Activated naive CD4-positive, alpha-beta T cell treated with anti-CD3 and anti-CD28 coated beads, Interleukin-2, amount 10 ng/mL, durations not matched to agents 7 days and 5 days (primary cell): Measurements from ENCODE around the gene ALPL.

ENCODE experiments used
- CTCF ChIA-PET: fragments of 350-600 bp; sonication (Branson Sonifier 250); formaldehyde crosslinking; loops from one replicate; lab custom pipeline; 2021; ENCODE audit warnings: antibody characterized with exemption; lab: Charles Lee
- DNase-seq: peaks from one replicate; pipeline ENCODE4 v3.0.0-alpha.2; 2020
- H3K27ac Mint-ChIP-seq: one replicate; pipeline ENCODE4 v1.8.0; 2021; ENCODE audit warnings: mild to moderate bottlenecking, moderate library complexity, mixed read lengths
- H3K27me3 Mint-ChIP-seq: one replicate; pipeline ENCODE4 v1.8.0; 2021; ENCODE audit warnings: mild to moderate bottlenecking, mixed read lengths
- H3K36me3 Mint-ChIP-seq: one replicate; pipeline ENCODE4 v1.8.0; 2021; ENCODE audit warnings: mixed read lengths
- H3K4me1 Mint-ChIP-seq: one replicate; pipeline ENCODE4 v1.8.0; 2021; ENCODE audit warnings: mixed read lengths
- H3K4me3 Mint-ChIP-seq: one replicate; pipeline ENCODE4 v1.8.0; 2021; ENCODE audit warnings: mild to moderate bottlenecking, moderate library complexity, mixed read lengths
- H3K9me3 Mint-ChIP-seq: one replicate; pipeline ENCODE4 v1.8.0; 2021; ENCODE audit warnings: mixed read lengths

ALPL gene

GRCh38 chr1:21495225-21495820 is 13.9 kb upstream of the ALPL start:
- H3K4me3 Mint-ChIP-seq, result no peak overlapping the region
- no peak overlapping the region for H3K27ac Mint-ChIP-seq
- H3K36me3 Mint-ChIP-seq, result no peaks in the 10 kb centered on the region
- no peaks in the 10 kb centered on the region for H3K4me1 Mint-ChIP-seq
- H3K27me3 Mint-ChIP-seq, result peaks cover 71% of the 10 kb centered on the region
- CTCF ChIA-PET, result interaction anchor here (1.8 kb wide), 1 partner anchor 11 kb away, joined by 5 read pairs; no protein-coding TSS in a partner anchor
- no peak for DNase-seq
- no peaks in the 10 kb centered on the region for H3K9me3 Mint-ChIP-seq

GRCh38 chr1:21496063-21496462 is 13.2 kb upstream of the ALPL start:
- Mint-ChIP-seq H3K4me1 (no peaks in the 10 kb centered on the region), H3K27ac (no peak overlapping the region), H3K4me3 (no peak overlapping the region), H3K9me3 (no peaks in the 10 kb centered on the region), H3K27me3 (peaks cover 69% of the 10 kb centered on the region), H3K36me3 (no peaks in the 10 kb centered on the region)
- DNase-seq, result no peak
- CTCF ChIA-PET, result interaction anchor here (1.8 kb wide), 1 partner anchor 10 kb away, joined by 5 read pairs; no protein-coding TSS in a partner anchor

DNA sequence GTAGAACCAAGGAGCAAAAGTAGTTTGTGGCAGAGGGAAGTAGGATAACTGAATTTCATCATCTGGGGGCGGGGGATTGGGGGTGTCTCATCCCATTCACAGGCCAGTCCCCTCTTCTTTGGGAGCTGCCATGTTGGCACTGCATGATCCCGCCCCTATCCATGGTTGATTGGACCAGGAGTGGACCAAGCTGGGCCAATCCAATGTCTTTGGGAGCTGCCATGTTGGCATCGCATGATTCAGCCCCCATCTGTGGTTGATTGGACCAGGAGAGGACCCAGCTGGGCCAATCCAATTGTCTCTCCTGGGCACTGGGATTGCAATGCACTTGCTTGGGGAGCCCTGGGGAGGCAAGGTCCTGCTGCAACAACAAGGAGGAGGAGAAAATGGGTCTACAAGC is 12.3 kb upstream of the ALPL start:
- no peak overlapping the region for H3K27ac Mint-ChIP-seq
- no peaks in the 10 kb centered on the region for H3K4me1 Mint-ChIP-seq
- H3K4me3 Mint-ChIP-seq, result no peak overlapping the region
- no peaks in the 10 kb centered on the region for H3K36me3 Mint-ChIP-seq
- no peak for DNase-seq
- no peaks in the 10 kb centered on the region for H3K9me3 Mint-ChIP-seq
- CTCF ChIA-PET, result interaction anchor here (1.8 kb wide), 1 partner anchor 9 kb away, joined by 5 read pairs; no protein-coding TSS in a partner anchor
- peaks cover 61% of the 10 kb centered on the region for H3K27me3 Mint-ChIP-seq

DNA sequence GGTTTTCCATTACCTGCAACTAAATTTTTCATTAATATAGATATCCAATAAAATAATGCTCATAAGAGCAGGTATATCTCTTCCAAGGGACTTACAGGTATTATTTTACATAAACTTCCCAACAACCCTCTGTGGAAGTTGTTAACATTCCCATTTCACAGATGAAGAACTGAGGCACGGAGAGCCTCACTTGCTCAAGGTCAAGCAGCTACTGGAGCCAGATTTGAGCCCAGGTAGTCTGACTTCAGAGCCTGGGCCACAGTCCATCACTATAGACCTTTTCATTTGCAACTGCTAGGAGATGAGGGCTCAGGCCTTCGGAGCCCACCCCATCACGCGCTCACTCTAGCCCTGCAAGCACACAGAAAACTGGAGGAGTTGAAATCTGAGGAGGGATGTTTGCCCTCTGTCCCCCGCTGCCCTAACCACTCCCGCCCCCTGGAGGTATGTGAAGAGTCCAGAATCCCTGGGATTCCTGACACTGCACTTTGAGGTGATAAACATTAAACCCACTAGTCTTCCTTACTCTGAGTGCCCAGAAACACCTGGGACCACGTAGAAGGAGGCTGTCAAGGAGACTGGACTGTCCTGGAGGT is 11.7 kb upstream of the ALPL start:
- Mint-ChIP-seq H3K27me3 (peaks cover 55% of the 10 kb centered on the region), H3K4me3 (no peak overlapping the region), H3K36me3 (no peaks in the 10 kb centered on the region), H3K9me3 (no peaks in the 10 kb centered on the region), H3K27ac (no peak overlapping the region), H3K4me1 (no peaks in the 10 kb centered on the region)
- CTCF ChIA-PET, result no interaction called here
- no peak for DNase-seq

- CTCF ChIA-PET, result interaction anchor here (1.3 kb wide), 1 partner anchor 11 kb away, joined by 5 read pairs; no protein-coding TSS in a partner anchor
- Mint-ChIP-seq H3K27me3 (peaks cover 56% of the 10 kb centered on the region), H3K4me1 (no peaks in the 10 kb centered on the region), H3K27ac (no peak overlapping the region), H3K9me3 (no peaks in the 10 kb centered on the region), H3K36me3 (no peaks in the 10 kb centered on the region), H3K4me3 (no peak overlapping the region)
- DNase-seq, result no peak
Observed at GRCh38 chr1:21499283-21499950, 9.8 kb upstream of the ALPL start.

DNA sequence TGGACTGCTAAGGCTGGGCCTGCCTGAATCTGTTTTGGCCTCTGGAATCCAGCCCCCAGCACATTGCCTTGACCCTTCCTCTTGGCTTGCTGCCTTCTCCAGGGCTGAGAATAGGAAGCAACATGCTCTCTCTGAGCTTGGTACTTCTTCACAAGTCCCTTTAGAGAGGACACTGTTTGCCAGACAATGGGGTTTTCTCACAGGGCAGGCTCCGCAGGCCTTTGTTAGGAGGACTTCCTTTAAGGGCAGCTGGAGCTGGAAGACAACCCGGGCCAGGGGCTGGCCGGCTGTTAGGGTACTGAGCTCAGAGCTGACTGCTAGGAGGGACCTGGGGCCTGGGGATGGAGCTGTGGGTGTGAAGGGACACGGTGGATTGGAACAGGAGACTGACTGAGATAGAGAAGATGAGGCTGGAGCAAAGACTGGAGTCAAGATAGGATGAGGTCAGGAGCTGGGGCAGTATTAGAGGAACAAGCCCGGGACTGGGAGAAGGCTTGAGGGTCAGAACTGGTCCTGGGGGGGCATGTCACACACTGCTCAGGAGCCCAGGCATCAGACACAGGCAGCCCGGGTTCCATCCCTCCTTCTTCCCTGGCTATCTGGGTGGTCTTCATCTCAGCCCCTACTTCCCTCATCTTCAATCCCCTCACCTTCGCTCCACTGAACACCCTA is 5.4 kb upstream of the ALPL start:
- Mint-ChIP-seq H3K36me3 (no peaks in the 10 kb centered on the region), H3K9me3 (no peaks in the 10 kb centered on the region), H3K4me1 (peaks cover 2% of the 10 kb centered on the region), H3K27me3 (peaks cover 55% of the 10 kb centered on the region), H3K4me3 (no peak overlapping the region), H3K27ac (no peak overlapping the region)
- no peak for DNase-seq
- CTCF ChIA-PET, result no interaction called here

GRCh38 chr1:21506804-21507203 is 2.4 kb upstream of the ALPL start:
- H3K4me3 Mint-ChIP-seq, result no peak overlapping the region
- no peak for DNase-seq
- H3K4me1 Mint-ChIP-seq, result peaks cover 4% of the 10 kb centered on the region
- H3K36me3 Mint-ChIP-seq, result no peaks in the 10 kb centered on the region
- CTCF ChIA-PET, result interaction anchor here (1.1 to 2.0 kb wide), 3 partner anchors 11 to 29 kb away, joined by 3 to 5 read pairs (median 3); no protein-coding TSS in a partner anchor
- no peak overlapping the region for H3K27ac Mint-ChIP-seq
- no peaks in the 10 kb centered on the region for H3K9me3 Mint-ChIP-seq
- H3K27me3 Mint-ChIP-seq, result peaks cover 70% of the 10 kb centered on the region

DNA sequence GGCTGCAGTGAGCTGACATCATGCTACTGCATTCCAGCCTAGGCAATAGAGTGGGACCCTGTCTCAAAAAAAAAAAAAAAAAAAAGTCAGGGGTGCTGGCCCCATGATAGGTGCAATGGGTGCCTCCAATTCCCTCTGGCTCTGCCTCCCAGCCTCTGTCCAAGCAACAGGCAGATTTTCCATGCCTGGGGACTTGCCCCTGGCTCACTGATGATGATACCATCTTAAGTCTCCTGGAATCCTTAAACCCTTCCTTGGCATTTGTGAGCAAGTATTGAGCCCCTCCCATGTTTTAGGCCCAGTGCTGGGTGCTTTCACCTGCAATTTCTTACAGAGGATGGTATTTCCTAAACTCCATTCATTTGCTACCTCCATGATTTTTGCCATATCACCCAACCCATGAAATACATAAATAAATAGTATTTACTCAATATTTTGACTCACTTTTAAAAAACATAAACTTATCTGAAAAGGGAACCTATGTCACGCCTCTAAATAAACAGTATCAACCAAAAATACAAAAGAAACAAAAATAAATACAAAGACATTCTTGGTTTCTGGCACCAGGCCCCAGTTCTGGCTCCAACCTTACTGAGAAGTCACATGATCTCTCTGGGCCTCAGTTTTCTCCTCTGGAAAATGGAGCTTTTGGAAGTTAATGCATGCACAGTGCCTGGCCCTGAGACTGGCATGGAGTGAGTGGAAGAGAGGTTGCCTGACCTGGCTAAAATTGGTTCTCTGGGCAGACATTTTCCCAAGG is 1.5 kb upstream of the ALPL start:
- CTCF ChIA-PET, result interaction anchor here (0.9 to 1.2 kb wide), 2 partner anchors 16 to 28 kb away, joined by 3 read pairs; no protein-coding TSS in a partner anchor
- no peaks in the 10 kb centered on the region for H3K9me3 Mint-ChIP-seq
- no peak overlapping the region for H3K4me3 Mint-ChIP-seq
- DNase-seq, result no peak
- no peak overlapping the region for H3K27ac Mint-ChIP-seq
- H3K27me3 Mint-ChIP-seq, result peaks cover 78% of the 10 kb centered on the region
- H3K4me1 Mint-ChIP-seq, result peaks cover 4% of the 10 kb centered on the region
- no peaks in the 10 kb centered on the region for H3K36me3 Mint-ChIP-seq

GRCh38 chr1:21508580-21509350 is 458 bp upstream of the ALPL start:
- peak; percentile 70 for DNase-seq
- H3K27me3 Mint-ChIP-seq, result peaks cover 74% of the 10 kb centered on the region
- no peaks in the 10 kb centered on the region for H3K9me3 Mint-ChIP-seq
- CTCF ChIA-PET, result interaction anchor here (0.9 kb wide), 1 partner anchor 17 kb away, joined by 3 read pairs; no protein-coding TSS in a partner anchor
- H3K4me3 Mint-ChIP-seq, result no peak overlapping the region
- peaks cover 4% of the 10 kb centered on the region for H3K4me1 Mint-ChIP-seq
- no peaks in the 10 kb centered on the region for H3K36me3 Mint-ChIP-seq
- no peak overlapping the region for H3K27ac Mint-ChIP-seq

DNA sequence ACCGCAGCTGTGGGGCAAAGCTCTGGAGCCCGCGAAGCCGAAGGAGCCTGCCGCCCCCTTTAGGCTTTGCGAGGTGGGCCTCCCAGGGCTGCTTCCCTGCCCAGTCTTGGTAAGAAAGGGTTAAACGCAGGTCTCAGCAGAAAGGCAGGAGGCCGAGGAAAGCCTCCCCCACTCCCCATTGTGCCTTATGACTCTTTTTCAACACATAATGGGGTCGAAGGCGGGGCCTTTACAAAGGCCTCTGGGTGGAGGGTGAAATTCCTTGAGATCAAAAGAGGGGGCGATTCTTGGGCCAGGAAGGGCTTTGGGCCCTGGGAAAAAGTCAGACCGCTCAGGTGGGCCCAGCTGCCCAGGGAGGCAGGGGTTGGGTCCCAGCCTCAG is 880 bp downstream of the ALPL start:
- no peaks in the 10 kb centered on the region for H3K9me3 Mint-ChIP-seq
- DNase-seq, result no peak
- CTCF ChIA-PET, result interaction anchor here (1.3 to 1.9 kb wide), 2 partner anchors 10 to 25 kb away, joined by 3 to 5 read pairs; no protein-coding TSS in a partner anchor
- no peaks in the 10 kb centered on the region for H3K36me3 Mint-ChIP-seq
- peaks cover 83% of the 10 kb centered on the region for H3K27me3 Mint-ChIP-seq
- peaks cover 4% of the 10 kb centered on the region for H3K4me1 Mint-ChIP-seq
- no peak overlapping the region for H3K27ac Mint-ChIP-seq
- H3K4me3 Mint-ChIP-seq, result no peak overlapping the region

- H3K4me3 Mint-ChIP-seq, result no peak overlapping the region
- peaks cover 81% of the 10 kb centered on the region for H3K27me3 Mint-ChIP-seq
- H3K36me3 Mint-ChIP-seq, result no peaks in the 10 kb centered on the region
- peaks cover 4% of the 10 kb centered on the region for H3K4me1 Mint-ChIP-seq
- H3K9me3 Mint-ChIP-seq, result no peaks in the 10 kb centered on the region
- no peak for DNase-seq
- CTCF ChIA-PET, result interaction anchor here (0.6 to 1.9 kb wide), 6 partner anchors 11 to 1116 kb away, joined by 3 to 5 read pairs (median 3); no protein-coding TSS in a partner anchor
- no peak overlapping the region for H3K27ac Mint-ChIP-seq
Observed at GRCh38 chr1:21510885-21511578, 1.8 kb downstream of the ALPL start.
